Fibroblast of lung (primary cell): ENCODE data around the gene PLPPR4. TPM values are rescaled to one million over a fixed set of nuclear protein-coding genes. Genes with fewer than 3 reads are reported as not detected.

Source experiments
- DNase-seq, 2 donors: peaks; one replicate each; pipeline versions ENCODE4 v3.0.0 to v3.0.0-alpha.2; 2010; ENCODE audit warnings: low read depth in 2 of 2
- H2AFZ ChIP-seq: 2 replicates; pipeline ENCODE4 v1.5.1; 2012; ENCODE audit warnings: low read length, control low read depth, inconsistent platforms
- H3K27ac ChIP-seq: 2 replicates; pipeline ENCODE4 v1.5.1; 2011; ENCODE audit warnings: low read length, control low read depth; ENCODE audit not compliant: insufficient read depth
- H3K27me3 ChIP-seq: 2 replicates; pipeline ENCODE4 v1.5.1; 2011; ENCODE audit warnings: mild to moderate bottlenecking, low read length; ENCODE audit not compliant: control insufficient read depth, insufficient read depth
- H3K36me3 ChIP-seq: 2 replicates; pipeline ENCODE4 v1.5.1; 2011; ENCODE audit warnings: low read length; ENCODE audit not compliant: control insufficient read depth, insufficient read depth
- H3K4me1 ChIP-seq: 2 replicates; pipeline ENCODE4 v1.5.1; 2011; ENCODE audit warnings: low read length; ENCODE audit not compliant: control insufficient read depth, insufficient read depth; ENCODE audit errors: extremely low read depth
- H3K4me2 ChIP-seq: 2 replicates; pipeline ENCODE4 v1.5.1; 2011; ENCODE audit warnings: low read length, control low read depth; ENCODE audit not compliant: insufficient read depth; ENCODE audit errors: extremely low read depth
- H3K4me3 ChIP-seq, 4 experiments: fragments of 200-600 bp in 1 of 4; sonication (generic) in 1 of 4; replicated peaks in 1 of 4; 2 replicates each; pipeline ENCODE4 v1.5.1; 2011 to 2016; ENCODE audit warnings: low read length in 4 of 4, low read depth in 3 of 4, mild to moderate bottlenecking in 3 of 4, control low read depth in 2 of 4, inconsistent platforms in 1 of 4, mixed read lengths in 1 of 4; ENCODE audit not compliant: insufficient read depth in 1 of 4; ENCODE audit errors: control extremely low read depth in 1 of 4
- H3K79me2 ChIP-seq: 2 replicates; pipeline ENCODE4 v1.5.1; 2012; ENCODE audit warnings: mild to moderate bottlenecking, low read length, inconsistent platforms; ENCODE audit not compliant: control insufficient read depth, insufficient read depth
- H3K9ac ChIP-seq: 2 replicates; pipeline ENCODE4 v1.5.1; 2011; ENCODE audit warnings: mild to moderate bottlenecking, low read length, control low read depth; ENCODE audit not compliant: insufficient read depth
- H3K9me3 ChIP-seq: 2 replicates; pipeline ENCODE4 v1.5.1; 2012; ENCODE audit warnings: low read depth, low read length; ENCODE audit not compliant: control insufficient read depth, insufficient read depth
- H4K20me1 ChIP-seq: 2 replicates; pipeline ENCODE4 v1.5.1; 2011; ENCODE audit warnings: low read length; ENCODE audit not compliant: control insufficient read depth, insufficient read depth; ENCODE audit errors: extremely low read depth
- EZH2 ChIP-seq: IDR thresholded peaks from 2 replicates; pipeline ENCODE4 v1.5.1; 2012; ENCODE audit warnings: low read length, control low read depth, mild to moderate bottlenecking; ENCODE audit errors: missing control alignments
- polyA plus RNA-seq, 2 donors: library from polyadenylated mRNA; depleted of rRNA in 1 of 2; stranded (reverse) in 1 of 2; unstranded in 1 of 2; fragments of >200 nt; gene quantifications; 2 replicates each; pipeline ENCODE4 v1.2.1, GENCODE V29; 2011 to 2012; ENCODE audit warnings: missing spikeins in 1 of 2
- total RNA-seq: library from RNA; depleted of rRNA; stranded (reverse); fragments of >200 nt; gene quantifications from 2 replicates; pipeline ENCODE4 v1.2.1, GENCODE V29; 2014
- TF ChIP-seq, protein P1 (sequence below), 2 donors: IDR thresholded peaks in 1 of 2; conservative IDR thresholded peaks in 1 of 2; 1 replicate in 1 of 2; 2 replicates in 1 of 2; pipeline ENCODE4 v1.5.1; 2011 to 2012; ENCODE audit warnings: low read length in 2 of 2, control low read depth in 1 of 2, inconsistent platforms in 1 of 2, low read depth in 1 of 2, mild to moderate bottlenecking in 1 of 2

The PLPPR4 gene
- total and polyA plus RNA-seq, 2 donors (not counting 1 experiment from before 2014, with no cell fraction given), result 7.1 to 101 TPM

- Histone ChIP-seq H3K4me3 (no peak overlapping the region), H4K20me1 (no peaks in the 10 kb centered on the region), H3K27me3 (no peaks in the 10 kb centered on the region), H3K36me3 (no peaks in the 10 kb centered on the region), H3K27ac (no peak overlapping the region), H3K9ac (no peak overlapping the region), H2AFZ (no peak overlapping the region), H3K4me1 (peaks cover 12% of the 10 kb centered on the region), H3K9me3 (no peaks in the 10 kb centered on the region), H3K4me2 (no peak overlapping the region), H3K79me2 (no peaks in the 10 kb centered on the region)
- TF ChIP-seq, protein P1, sequence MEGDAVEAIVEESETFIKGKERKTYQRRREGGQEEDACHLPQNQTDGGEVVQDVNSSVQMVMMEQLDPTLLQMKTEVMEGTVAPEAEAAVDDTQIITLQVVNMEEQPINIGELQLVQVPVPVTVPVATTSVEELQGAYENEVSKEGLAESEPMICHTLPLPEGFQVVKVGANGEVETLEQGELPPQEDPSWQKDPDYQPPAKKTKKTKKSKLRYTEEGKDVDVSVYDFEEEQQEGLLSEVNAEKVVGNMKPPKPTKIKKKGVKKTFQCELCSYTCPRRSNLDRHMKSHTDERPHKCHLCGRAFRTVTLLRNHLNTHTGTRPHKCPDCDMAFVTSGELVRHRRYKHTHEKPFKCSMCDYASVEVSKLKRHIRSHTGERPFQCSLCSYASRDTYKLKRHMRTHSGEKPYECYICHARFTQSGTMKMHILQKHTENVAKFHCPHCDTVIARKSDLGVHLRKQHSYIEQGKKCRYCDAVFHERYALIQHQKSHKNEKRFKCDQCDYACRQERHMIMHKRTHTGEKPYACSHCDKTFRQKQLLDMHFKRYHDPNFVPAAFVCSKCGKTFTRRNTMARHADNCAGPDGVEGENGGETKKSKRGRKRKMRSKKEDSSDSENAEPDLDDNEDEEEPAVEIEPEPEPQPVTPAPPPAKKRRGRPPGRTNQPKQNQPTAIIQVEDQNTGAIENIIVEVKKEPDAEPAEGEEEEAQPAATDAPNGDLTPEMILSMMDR (conservative IDR thresholded peaks at IDR 0.05 in 1 of 2, IDR thresholded peaks at IDR 0.05 in 1 of 2; ENCODE audit: low read depth in 1 of 2, low read length in 2 of 2), result no peak
- TF ChIP-seq EZH2, result no peak
- DNase-seq, result peak in 1 of 2 donors; percentile 9
Measured at GRCh38 chr1:99270646-99271045, 6.4 kb downstream of the PLPPR4 start.

GRCh38 chr1:99271249-99271648 lies 7.0 kb downstream of the PLPPR4 start:
- no peak overlapping the region for H3K27ac ChIP-seq

DNA sequence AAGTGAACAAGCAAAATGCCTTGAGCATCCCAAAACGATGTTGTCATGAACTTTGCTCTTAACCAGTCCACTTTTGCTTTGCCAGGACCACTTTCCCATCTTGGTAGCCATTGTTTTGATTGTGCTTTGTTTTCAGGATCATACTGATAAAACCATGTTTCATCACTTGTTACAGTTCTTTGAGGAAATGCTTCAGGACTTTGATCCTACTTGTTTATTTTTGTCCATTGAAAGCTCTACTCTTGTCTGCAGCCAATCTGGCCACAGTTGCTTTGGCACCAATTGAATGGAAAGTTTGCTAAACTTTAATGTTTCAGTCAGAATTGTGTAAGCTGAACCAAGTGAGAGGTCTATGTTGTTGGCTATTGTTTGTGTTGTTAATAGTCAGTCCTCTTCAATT lies 12.8 kb downstream of the PLPPR4 start:
- no peak overlapping the region for H3K4me3 ChIP-seq
- no peak for TF ChIP-seq EZH2
- TF ChIP-seq, protein P1 (conservative IDR thresholded peaks at IDR 0.05 in 1 of 2, IDR thresholded peaks at IDR 0.05 in 1 of 2; ENCODE audit: low read depth in 1 of 2, low read length in 2 of 2), result no peak

More at GRCh38 chr1:99271249-99271648, 7.0 kb downstream of the PLPPR4 start:
- TF ChIP-seq EZH2, result no peak
- TF ChIP-seq, protein P1 (conservative IDR thresholded peaks at IDR 0.05 in 1 of 2, IDR thresholded peaks at IDR 0.05 in 1 of 2; ENCODE audit: low read depth in 1 of 2, low read length in 2 of 2), result no peak
- no peak overlapping the region for H2AFZ ChIP-seq
- H3K4me1 ChIP-seq, result peaks cover 9% of the 10 kb centered on the region
- H4K20me1 ChIP-seq, result no peaks in the 10 kb centered on the region
- H3K4me3 ChIP-seq, result no peak overlapping the region
- H3K27me3 ChIP-seq, result no peaks in the 10 kb centered on the region
- no peak overlapping the region for H3K4me2 ChIP-seq
- no peaks in the 10 kb centered on the region for H3K9me3 ChIP-seq
- no peaks in the 10 kb centered on the region for H3K36me3 ChIP-seq
- no peak for DNase-seq
- H3K79me2 ChIP-seq, result no peaks in the 10 kb centered on the region
- no peak overlapping the region for H3K9ac ChIP-seq

More for the DNA sequence above, 12.8 kb downstream of the PLPPR4 start:
- Histone ChIP-seq H4K20me1 (no peaks in the 10 kb centered on the region), H3K9ac (no peak overlapping the region), H3K27me3 (no peaks in the 10 kb centered on the region), H3K4me1 (no peaks in the 10 kb centered on the region), H3K36me3 (no peaks in the 10 kb centered on the region), H3K4me2 (no peak overlapping the region), H3K9me3 (no peaks in the 10 kb centered on the region), H3K27ac (no peak overlapping the region), H3K79me2 (no peaks in the 10 kb centered on the region), H2AFZ (no peak overlapping the region)
- no peak for DNase-seq
